Measurements from ENCODE around the gene NCKAP5L. TPM values are rescaled to one million over a fixed set of nuclear protein-coding genes. Genes with fewer than 3 reads are reported as not detected.
A peak's percentile ranks its signal among the peaks of the same experiment; 100 is the strongest.

NCKAP5L gene
- total and polyA plus RNA-seq, 2 of the 8 experiments (the other 6 are each of a cell fraction or from before 2014, with no cell fraction given): 9.4 to 27.9 TPM

DNA sequence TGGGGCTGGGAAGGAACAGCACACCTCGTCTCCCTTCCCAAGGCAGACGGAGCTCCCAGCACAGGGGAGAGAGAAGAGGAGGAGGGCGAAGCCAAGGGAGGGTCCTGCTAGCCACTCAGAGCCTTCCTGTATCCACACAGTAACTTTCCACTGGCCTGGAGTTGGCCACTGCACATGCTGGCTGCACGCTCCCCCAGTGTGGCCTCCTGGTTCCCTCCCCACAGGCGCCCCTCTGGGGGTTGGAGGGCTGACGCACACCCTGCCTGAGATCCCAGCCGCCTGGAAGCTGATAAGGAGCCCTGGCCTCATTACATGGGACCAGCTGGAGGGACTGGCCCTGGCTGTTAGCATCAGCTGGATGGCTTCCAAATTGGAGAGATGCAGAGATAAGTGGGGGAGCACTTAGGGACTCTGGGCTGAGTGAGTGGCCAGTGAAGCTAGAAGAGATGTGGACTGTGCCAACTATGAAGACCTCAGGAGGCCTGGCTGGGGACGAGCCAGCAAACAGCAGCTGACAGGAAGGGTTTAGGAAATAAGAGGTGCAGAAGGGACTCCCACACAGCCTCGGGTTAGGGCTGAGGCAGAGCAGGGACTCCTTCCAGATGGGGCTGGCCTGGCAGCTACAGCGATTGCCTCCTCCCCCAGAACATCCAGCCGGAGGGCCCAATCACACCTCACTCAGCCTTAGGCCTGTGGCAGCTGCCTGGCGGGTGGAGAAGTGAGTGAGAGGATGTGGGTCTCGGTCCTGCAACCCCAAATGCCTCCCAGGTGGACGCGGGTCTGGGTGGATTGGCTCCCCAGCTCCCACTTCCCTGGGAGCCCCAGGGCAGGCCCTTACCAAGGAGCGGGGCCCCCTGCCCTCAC lies 41.0 kb upstream of the NCKAP5L start:
- peaks cover 0 to 3% (median 1%) of the 10 kb centered on the region in 4 experiments; a peak in 3 of 7 replicates for H3K4me1 ChIP-seq (replicated peaks in 1 of 4; ENCODE audit: control insufficient read depth in 3 of 4, insufficient read depth in 4 of 4, low read length in 3 of 4)
- WGBS, 2 experiments (ENCODE audit: extremely low coverage in 1 of 2, insufficient coverage in 1 of 2, insufficient read length in 1 of 2, insufficient replicate concordance in 2 of 2, low coverage in 1 of 2, low lambda C conversion rate in 2 of 2, missing lambda C conversion rate in 1 of 2): 88% methylated on average over 12 of the region's 16 CpGs; no CpG with 5 or more reads in 1 of the 2 experiments
- H2BK12ac ChIP-seq (ENCODE audit: low read depth, low read length): no peak overlapping the region
- no peak overlapping the region for H2AK5ac ChIP-seq (ENCODE audit: low read depth, low read length)
- no peaks in the 10 kb centered on the region for H3K23me2 ChIP-seq (ENCODE audit: low read depth, low read length)
- H3K79me2 ChIP-seq (ENCODE audit: control insufficient read depth in 1 of 2, insufficient read depth in 2 of 2, low read length in 2 of 2): no peaks in the 10 kb centered on the region
- H4K20me1 ChIP-seq (replicated peaks in 1 of 2; ENCODE audit: control insufficient read depth in 1 of 2, insufficient read depth in 2 of 2, low read length in 2 of 2): no peaks in the 10 kb centered on the region
- H3K79me1 ChIP-seq (ENCODE audit: low read depth, low read length): no peaks in the 10 kb centered on the region
- no peaks in the 10 kb centered on the region for H3K36me3 ChIP-seq (ENCODE audit: control insufficient read depth in 2 of 4, insufficient read depth in 4 of 4, low read length in 3 of 4)
- H3K27ac ChIP-seq (ENCODE audit: low read depth, low read length): no peak overlapping the region
- H2BK5ac ChIP-seq (ENCODE audit: low read depth, low read length): no peak overlapping the region
- ChIA-PET POLR2A (ENCODE audit: partially characterized antibody) (interaction anchor here (1.0 to 1.2 kb wide), 3 partner anchors 14 to 156 kb away, joined by 3 to 4 read pairs (median 3); partner anchors contain the start of gene RACGAP1), CTCF (ENCODE audit: partially characterized antibody) (interaction anchor here (0.6 to 10.0 kb wide), 19 partner anchors 13 to 325 kb away, joined by 3 to 137 read pairs (median 7); partner anchors contain the start of gene AQP5)
- no peak overlapping the region for H3K18ac ChIP-seq (ENCODE audit: extremely low read depth, low read length)
- H3K9ac ChIP-seq (replicated peaks in 1 of 4; ENCODE audit: extremely low read depth in 1 of 4, low read depth in 3 of 4, low read length in 3 of 4): no peak overlapping the region
- H3K56ac ChIP-seq (replicated peaks; ENCODE audit: insufficient read length, low read depth, low read length): no peak overlapping the region
- H3K23ac ChIP-seq (ENCODE audit: insufficient read length): no peak overlapping the region
- H4K8ac ChIP-seq (ENCODE audit: extremely low read depth, insufficient read depth, low read length): no peak overlapping the region; the same call in 1 of the 2 replicates
- DNase-seq (ENCODE audit: low read depth in 1 of 2, low spot score in 2 of 2) (peak in 1 of 2 experiments; percentile 35), FAIRE-seq (no peak)
- no peaks in the 10 kb centered on the region for H3K9me3 ChIP-seq (ENCODE audit: insufficient read depth in 2 of 2, low read depth in 1 of 2, low read length in 1 of 2)
- no peak overlapping the region for H2BK120ac ChIP-seq (replicated peaks; ENCODE audit: low read depth, low read length)
- no peak overlapping the region for H3K4me3 ChIP-seq (ENCODE audit: extremely low read depth in 1 of 4, insufficient read depth in 2 of 4, low read depth in 3 of 4, low read length in 4 of 4)
- no peak overlapping the region for H2AFZ ChIP-seq (ENCODE audit: low read length)
- no peak overlapping the region for H4K5ac ChIP-seq (ENCODE audit: insufficient read length, low read depth, low read length)
- no peak overlapping the region for H2BK15ac ChIP-seq (ENCODE audit: low read length)
- no peak overlapping the region for H3K4ac ChIP-seq (replicated peaks; ENCODE audit: insufficient read length, low read depth, low read length)
- no peak overlapping the region for H3K4me2 ChIP-seq (ENCODE audit: insufficient read depth in 1 of 2, low read depth in 2 of 2, low read length in 2 of 2)
- no peak overlapping the region for H4K91ac ChIP-seq (replicated peaks; ENCODE audit: insufficient read length, low read length)
- no peak overlapping the region for H2BK20ac ChIP-seq (ENCODE audit: low read length)
- no peak overlapping the region for H3K14ac ChIP-seq (ENCODE audit: insufficient read length)
- H3K27me3 ChIP-seq (replicated peaks in 1 of 4; ENCODE audit: control insufficient read depth in 3 of 4, extremely low read depth in 1 of 4, insufficient read depth in 3 of 4, low read length in 3 of 4): peaks cover 0 to 2% (median 0%) of the 10 kb centered on the region in 4 experiments; a peak in 1 of 7 replicates
- TF ChIP-seq EGR1 (IDR thresholded peaks at IDR 0.05; ENCODE audit: borderline replicate concordance, low read depth, low read length) (no peak), JUN (IDR thresholded peaks at IDR 0.05; ENCODE audit: low read depth, low read length) (no peak), SIN3A (conservative IDR thresholded peaks at IDR 0.05 in 1 of 2, IDR thresholded peaks at IDR 0.05 in 1 of 2; ENCODE audit: low read depth in 1 of 2, low read length in 2 of 2) (no peak), SRF (IDR thresholded peaks at IDR 0.05; ENCODE audit: low read depth, low read length) (no peak), TAF7 (optimal IDR thresholded peaks at IDR 0.05; ENCODE audit: borderline replicate concordance, low read depth, low read length) (no peak), RFX5 (IDR thresholded peaks at IDR 0.05; ENCODE audit: borderline replicate concordance, low read depth, low read length) (no peak), POU5F1 (IDR thresholded peaks at IDR 0.05; ENCODE audit: low read depth, low read length) (no peak), SIRT6 (IDR thresholded peaks at IDR 0.05; ENCODE audit: low read length) (no peak), CHD1 (IDR thresholded peaks at IDR 0.05; ENCODE audit: low read depth, low read length) (no peak), MAX (IDR thresholded peaks at IDR 0.05) (no peak)
- TF ChIP-seq, protein P1, sequence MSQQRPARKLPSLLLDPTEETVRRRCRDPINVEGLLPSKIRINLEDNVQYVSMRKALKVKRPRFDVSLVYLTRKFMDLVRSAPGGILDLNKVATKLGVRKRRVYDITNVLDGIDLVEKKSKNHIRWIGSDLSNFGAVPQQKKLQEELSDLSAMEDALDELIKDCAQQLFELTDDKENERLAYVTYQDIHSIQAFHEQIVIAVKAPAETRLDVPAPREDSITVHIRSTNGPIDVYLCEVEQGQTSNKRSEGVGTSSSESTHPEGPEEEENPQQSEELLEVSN (IDR thresholded peaks at IDR 0.05): no peak

Data from H1 (cell line).